Keratinocyte (primary cell): ENCODE data around the gene DLL1. TPM values are rescaled to one million over a fixed set of nuclear protein-coding genes. Genes with fewer than 3 reads are reported as not detected.

ENCODE experiments used
- DNase-seq: peaks from one replicate; pipeline ENCODE4 v3.0.0-alpha.2; 2011; ENCODE audit warnings: low read depth, missing footprints, low spot score
- FAIRE-seq: peaks from 2 replicates; lab custom pipeline; 2011; peaks lifted over from hg19 to GRCh38; lab: Jason Lieb, UNC
- H2AFZ ChIP-seq: 2 replicates; pipeline ENCODE4 v1.6.0; 2012; ENCODE audit warnings: low read length, control low read depth, inconsistent platforms; ENCODE audit not compliant: control insufficient read depth
- H3K27ac ChIP-seq: 2 replicates; pipeline ENCODE4 v1.5.1; 2011; ENCODE audit warnings: low read length; ENCODE audit not compliant: control insufficient read depth, insufficient read depth
- H3K27me3 ChIP-seq: 3 replicates; pipeline ENCODE4 v1.6.0; 2011; ENCODE audit warnings: low read length; ENCODE audit not compliant: control insufficient read depth, insufficient read depth; ENCODE audit errors: extremely low read depth
- H3K36me3 ChIP-seq, 2 experiments: 2 replicates in 1 of 2; 3 replicates in 1 of 2; pipeline ENCODE4 v1.5.1; 2011; ENCODE audit warnings: low read length in 2 of 2, mild to moderate bottlenecking in 1 of 2; ENCODE audit not compliant: control insufficient read depth in 2 of 2, insufficient read depth in 2 of 2; ENCODE audit errors: extremely low read depth in 1 of 2
- H3K4me1 ChIP-seq: 3 replicates; pipeline ENCODE4 v1.5.1; 2011; ENCODE audit warnings: low read length; ENCODE audit not compliant: control insufficient read depth, insufficient read depth; ENCODE audit errors: extremely low read depth
- H3K4me2 ChIP-seq: 3 replicates; pipeline ENCODE4 v1.6.0; 2011; ENCODE audit warnings: low read depth, low read length; ENCODE audit not compliant: control insufficient read depth, insufficient read depth; ENCODE audit errors: extremely low read depth
- H3K4me3 ChIP-seq, 3 experiments: fragments of 200-600 bp in 1 of 3; sonication (generic) in 1 of 3; 2 replicates in 2 of 3; 3 replicates in 1 of 3; pipeline ENCODE4 v1.5.1; 2011 to 2016; ENCODE audit warnings: low read length in 3 of 3, mild to moderate bottlenecking in 3 of 3, control low read depth in 2 of 3, inconsistent platforms in 1 of 3, low read depth in 1 of 3, mixed read lengths in 1 of 3, mixed run types in 1 of 3, moderate library complexity in 1 of 3; ENCODE audit not compliant: control insufficient read depth in 2 of 3, insufficient read depth in 2 of 3; ENCODE audit errors: extremely low read depth in 1 of 3
- H3K79me2 ChIP-seq: 2 replicates; pipeline ENCODE4 v1.6.0; 2012; ENCODE audit warnings: low read length; ENCODE audit not compliant: control insufficient read depth, insufficient read depth
- H3K9ac ChIP-seq: 3 replicates; pipeline ENCODE4 v1.6.0; 2011; ENCODE audit warnings: low read length; ENCODE audit not compliant: control insufficient read depth, insufficient read depth; ENCODE audit errors: extremely low read depth
- H3K9me1 ChIP-seq: 3 replicates; pipeline ENCODE4 v1.6.0; 2011; ENCODE audit warnings: low read length; ENCODE audit not compliant: control insufficient read depth, insufficient read depth; ENCODE audit errors: extremely low read depth
- H3K9me3 ChIP-seq: 2 replicates; pipeline ENCODE4 v1.5.1; 2012; ENCODE audit warnings: low read depth, low read length; ENCODE audit not compliant: control insufficient read depth
- H4K20me1 ChIP-seq: 3 replicates; pipeline ENCODE4 v1.6.0; 2011; ENCODE audit warnings: low read length; ENCODE audit not compliant: control insufficient read depth, insufficient read depth; ENCODE audit errors: extremely low read depth
- CTCF ChIP-seq, 3 experiments: IDR thresholded peaks in 1 of 3; conservative IDR thresholded peaks in 1 of 3; optimal IDR thresholded peaks in 1 of 3; 2 replicates in 2 of 3; 3 replicates in 1 of 3; pipeline versions ENCODE3 to v1.5.1; 2011; ENCODE audit warnings: low read length in 3 of 3, mild to moderate bottlenecking in 3 of 3, moderate library complexity in 2 of 3, control low read depth in 1 of 3, inconsistent platforms in 1 of 3; ENCODE audit not compliant: insufficient read depth in 2 of 3; ENCODE audit errors: extremely low read depth in 1 of 3
- EZH2 ChIP-seq: IDR thresholded peaks from one replicate; pipeline ENCODE4 v1.6.1; 2012; ENCODE audit warnings: inconsistent platforms, mild to moderate bottlenecking, low read length, moderate library complexity
- dilution Hi-C: fragments of 300-500 bp; cut with MboI; formaldehyde crosslinking; loops from one replicate; pipeline ENCODE4 v1.7.0; 2020; ENCODE audit warnings: low sequenced_read_pairs; ENCODE audit not compliant: extremely low pct_ligation_motif_present
- polyA plus RNA-seq, 5 experiments: library from polyadenylated mRNA; depleted of rRNA in 3 of 5; stranded (reverse) in 3 of 5; stranded (forward) in 1 of 5; unstranded in 1 of 5; fragments of >200 nt; gene quantifications; 1 replicate in 1 of 5; 2 replicates in 3 of 5; 3 replicates in 1 of 5; pipeline versions ENCODE4 v1.2.1 to v1.2.3, GENCODE V29; 2011 to 2012; ENCODE audit warnings: missing spikeins in 2 of 5, low read depth in 1 of 5, low replicate concordance in 1 of 5

The DLL1 gene
- polyA plus RNA-seq, 1 donor (not counting 4 experiments of a cell fraction or from before 2014, with no cell fraction given), result 8.2 TPM

- dilution Hi-C loops, result no loop called here
- Histone ChIP-seq H4K20me1 (no peaks in the 10 kb centered on the region), H3K9me3 (no peaks in the 10 kb centered on the region), H3K36me3 (no peaks in the 10 kb centered on the region), H3K9ac (no peak overlapping the region), H3K27me3 (no peaks in the 10 kb centered on the region), H3K4me2 (no peak overlapping the region), H3K4me1 (no peaks in the 10 kb centered on the region), H3K79me2 (no peaks in the 10 kb centered on the region), H3K4me3 (no peak overlapping the region), H2AFZ (no peak overlapping the region), H3K9me1 (no peaks in the 10 kb centered on the region), H3K27ac (no peak overlapping the region)
- TF ChIP-seq EZH2 (no peak), CTCF (optimal IDR thresholded peaks at IDR 0.05 in 1 of 3, IDR thresholded peaks at IDR 0.05 in 1 of 3, conservative IDR thresholded peaks at IDR 0.05 in 1 of 3; ENCODE audit: extremely low read depth in 1 of 3, insufficient read depth in 2 of 3, low read length in 3 of 3) (no peak)
- FAIRE-seq (no peak), DNase-seq (no peak)
Measured at GRCh38 chr6:170263410-170263809, 27.5 kb downstream of the DLL1 start.

- no peaks in the 10 kb centered on the region for H3K9me3 ChIP-seq
- no peaks in the 10 kb centered on the region for H3K4me1 ChIP-seq
- no peak overlapping the region for H3K4me3 ChIP-seq
- dilution Hi-C loops, result no loop called here
- no peaks in the 10 kb centered on the region for H3K79me2 ChIP-seq
- no peaks in the 10 kb centered on the region for H3K36me3 ChIP-seq
- TF ChIP-seq CTCF (optimal IDR thresholded peaks at IDR 0.05 in 1 of 3, IDR thresholded peaks at IDR 0.05 in 1 of 3, conservative IDR thresholded peaks at IDR 0.05 in 1 of 3; ENCODE audit: extremely low read depth in 1 of 3, insufficient read depth in 2 of 3, low read length in 3 of 3) (no peak), EZH2 (no peak)
- FAIRE-seq (no peak), DNase-seq (no peak)
- H3K9me1 ChIP-seq, result no peaks in the 10 kb centered on the region
- H2AFZ ChIP-seq, result no peak overlapping the region
- H3K27me3 ChIP-seq, result no peaks in the 10 kb centered on the region
- no peak overlapping the region for H3K9ac ChIP-seq
- H4K20me1 ChIP-seq, result no peaks in the 10 kb centered on the region
- no peak overlapping the region for H3K4me2 ChIP-seq
- H3K27ac ChIP-seq, result no peak overlapping the region
Measured at GRCh38 chr6:170262489-170263088, 28.3 kb downstream of the DLL1 start.
